ENCODE measurements around the gene DTNB.

GRCh38 chr2:25615386-25615785 lies 58.0 kb downstream of the DTNB start:
- TF ChIP-seq ZNF510 (tag by site-specific recombination; IDR thresholded peaks at IDR 0.05; ENCODE audit: insufficient replicate concordance) (no peak), ZNF623 (tag by site-specific recombination; IDR thresholded peaks at IDR 0.05) (no peak), ZNF76 (tag by site-specific recombination; IDR thresholded peaks at IDR 0.05; ENCODE audit: borderline replicate concordance, low read depth) (no peak), ZNF449 (tag by site-specific recombination; IDR thresholded peaks at IDR 0.05) (no peak), ZNF426 (tag by site-specific recombination; IDR thresholded peaks at IDR 0.05) (no peak), YY1 (tag by site-specific recombination; IDR thresholded peaks at IDR 0.05) (no peak), ZNF549 (tag by site-specific recombination; IDR thresholded peaks at IDR 0.05) (no peak), ZNF146 (tag by site-specific recombination; IDR thresholded peaks at IDR 0.05) (no peak), ZFHX2 (tag by site-specific recombination; conservative IDR thresholded peaks at IDR 0.05) (no peak), KLF16 (tag by site-specific recombination; IDR thresholded peaks at IDR 0.05) (no peak), ZNF292 (tag by site-specific recombination; IDR thresholded peaks at IDR 0.05; ENCODE audit: borderline replicate concordance, low read depth) (no peak)
- TF ChIP-seq, protein P1, sequence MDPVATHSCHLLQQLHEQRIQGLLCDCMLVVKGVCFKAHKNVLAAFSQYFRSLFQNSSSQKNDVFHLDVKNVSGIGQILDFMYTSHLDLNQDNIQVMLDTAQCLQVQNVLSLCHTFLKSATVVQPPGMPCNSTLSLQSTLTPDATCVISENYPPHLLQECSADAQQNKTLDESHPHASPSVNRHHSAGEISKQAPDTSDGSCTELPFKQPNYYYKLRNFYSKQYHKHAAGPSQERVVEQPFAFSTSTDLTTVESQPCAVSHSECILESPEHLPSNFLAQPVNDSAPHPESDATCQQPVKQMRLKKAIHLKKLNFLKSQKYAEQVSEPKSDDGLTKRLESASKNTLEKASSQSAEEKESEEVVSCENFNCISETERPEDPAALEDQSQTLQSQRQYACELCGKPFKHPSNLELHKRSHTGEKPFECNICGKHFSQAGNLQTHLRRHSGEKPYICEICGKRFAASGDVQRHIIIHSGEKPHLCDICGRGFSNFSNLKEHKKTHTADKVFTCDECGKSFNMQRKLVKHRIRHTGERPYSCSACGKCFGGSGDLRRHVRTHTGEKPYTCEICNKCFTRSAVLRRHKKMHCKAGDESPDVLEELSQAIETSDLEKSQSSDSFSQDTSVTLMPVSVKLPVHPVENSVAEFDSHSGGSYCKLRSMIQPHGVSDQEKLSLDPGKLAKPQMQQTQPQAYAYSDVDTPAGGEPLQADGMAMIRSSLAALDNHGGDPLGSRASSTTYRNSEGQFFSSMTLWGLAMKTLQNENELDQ (tag by site-specific recombination; IDR thresholded peaks at IDR 0.05; ENCODE audit: low read depth), result no peak
- TF ChIP-seq, protein P2, sequence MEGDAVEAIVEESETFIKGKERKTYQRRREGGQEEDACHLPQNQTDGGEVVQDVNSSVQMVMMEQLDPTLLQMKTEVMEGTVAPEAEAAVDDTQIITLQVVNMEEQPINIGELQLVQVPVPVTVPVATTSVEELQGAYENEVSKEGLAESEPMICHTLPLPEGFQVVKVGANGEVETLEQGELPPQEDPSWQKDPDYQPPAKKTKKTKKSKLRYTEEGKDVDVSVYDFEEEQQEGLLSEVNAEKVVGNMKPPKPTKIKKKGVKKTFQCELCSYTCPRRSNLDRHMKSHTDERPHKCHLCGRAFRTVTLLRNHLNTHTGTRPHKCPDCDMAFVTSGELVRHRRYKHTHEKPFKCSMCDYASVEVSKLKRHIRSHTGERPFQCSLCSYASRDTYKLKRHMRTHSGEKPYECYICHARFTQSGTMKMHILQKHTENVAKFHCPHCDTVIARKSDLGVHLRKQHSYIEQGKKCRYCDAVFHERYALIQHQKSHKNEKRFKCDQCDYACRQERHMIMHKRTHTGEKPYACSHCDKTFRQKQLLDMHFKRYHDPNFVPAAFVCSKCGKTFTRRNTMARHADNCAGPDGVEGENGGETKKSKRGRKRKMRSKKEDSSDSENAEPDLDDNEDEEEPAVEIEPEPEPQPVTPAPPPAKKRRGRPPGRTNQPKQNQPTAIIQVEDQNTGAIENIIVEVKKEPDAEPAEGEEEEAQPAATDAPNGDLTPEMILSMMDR (tag by site-specific recombination; IDR thresholded peaks at IDR 0.05), result no peak
- TF ChIP-seq, protein P3, sequence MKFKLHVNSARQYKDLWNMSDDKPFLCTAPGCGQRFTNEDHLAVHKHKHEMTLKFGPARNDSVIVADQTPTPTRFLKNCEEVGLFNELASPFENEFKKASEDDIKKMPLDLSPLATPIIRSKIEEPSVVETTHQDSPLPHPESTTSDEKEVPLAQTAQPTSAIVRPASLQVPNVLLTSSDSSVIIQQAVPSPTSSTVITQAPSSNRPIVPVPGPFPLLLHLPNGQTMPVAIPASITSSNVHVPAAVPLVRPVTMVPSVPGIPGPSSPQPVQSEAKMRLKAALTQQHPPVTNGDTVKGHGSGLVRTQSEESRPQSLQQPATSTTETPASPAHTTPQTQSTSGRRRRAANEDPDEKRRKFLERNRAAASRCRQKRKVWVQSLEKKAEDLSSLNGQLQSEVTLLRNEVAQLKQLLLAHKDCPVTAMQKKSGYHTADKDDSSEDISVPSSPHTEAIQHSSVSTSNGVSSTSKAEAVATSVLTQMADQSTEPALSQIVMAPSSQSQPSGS (tag by site-specific recombination; IDR thresholded peaks at IDR 0.05; ENCODE audit: low read depth), result no peak
